ENCODE measurements around the gene METTL24. TPM values are rescaled to one million over a fixed set of nuclear protein-coding genes. Genes with fewer than 3 reads are reported as not detected.

Gene METTL24
- total and polyA plus RNA-seq, 4 donors: 0.14 to 2.0 (median 0.91) TPM

GRCh38 chr6:110298916-110299315 lies 59.2 kb downstream of the METTL24 start:
- Histone ChIP-seq H3K27ac (ENCODE audit: low read depth in 1 of 2, low read length in 2 of 2) (no peak overlapping the region), H3K36me3 (ENCODE audit: control insufficient read depth in 4 of 4, insufficient read depth in 3 of 4, low read depth in 1 of 4, low read length in 3 of 4) (no peaks in the 10 kb centered on the region), H3K9me3 (ENCODE audit: control insufficient read depth in 4 of 4, low read length in 3 of 4) (no peaks in the 10 kb centered on the region), H3K4me1 (ENCODE audit: control insufficient read depth in 4 of 4, insufficient read depth in 4 of 4, low read length in 3 of 4) (no peaks in the 10 kb centered on the region), H3K9ac (ENCODE audit: low read depth in 1 of 2, low read length in 2 of 2) (no peak overlapping the region), H3K4me3 (ENCODE audit: low read depth in 1 of 3, low read length in 3 of 3) (no peak overlapping the region), H3K27me3 (ENCODE audit: control insufficient read depth in 4 of 4, insufficient read depth in 4 of 4, low read length in 3 of 4) (no peaks in the 10 kb centered on the region)
- WGBS: 93% methylated on average over 5 of the region's 5 CpGs
- DNase-seq (ENCODE audit: low spot score): no peak
- TF ChIP-seq JUND (IDR thresholded peaks at IDR 0.05): no peak
- TF ChIP-seq TAF1 (conservative IDR thresholded peaks at IDR 0.05): no peak
- TF ChIP-seq, protein P1, sequence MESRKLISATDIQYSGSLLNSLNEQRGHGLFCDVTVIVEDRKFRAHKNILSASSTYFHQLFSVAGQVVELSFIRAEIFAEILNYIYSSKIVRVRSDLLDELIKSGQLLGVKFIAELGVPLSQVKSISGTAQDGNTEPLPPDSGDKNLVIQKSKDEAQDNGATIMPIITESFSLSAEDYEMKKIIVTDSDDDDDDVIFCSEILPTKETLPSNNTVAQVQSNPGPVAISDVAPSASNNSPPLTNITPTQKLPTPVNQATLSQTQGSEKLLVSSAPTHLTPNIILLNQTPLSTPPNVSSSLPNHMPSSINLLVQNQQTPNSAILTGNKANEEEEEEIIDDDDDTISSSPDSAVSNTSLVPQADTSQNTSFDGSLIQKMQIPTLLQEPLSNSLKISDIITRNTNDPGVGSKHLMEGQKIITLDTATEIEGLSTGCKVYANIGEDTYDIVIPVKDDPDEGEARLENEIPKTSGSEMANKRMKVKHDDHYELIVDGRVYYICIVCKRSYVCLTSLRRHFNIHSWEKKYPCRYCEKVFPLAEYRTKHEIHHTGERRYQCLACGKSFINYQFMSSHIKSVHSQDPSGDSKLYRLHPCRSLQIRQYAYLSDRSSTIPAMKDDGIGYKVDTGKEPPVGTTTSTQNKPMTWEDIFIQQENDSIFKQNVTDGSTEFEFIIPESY (IDR thresholded peaks at IDR 0.05): no peak
- TF ChIP-seq NR2F2 (IDR thresholded peaks at IDR 0.05): no peak
- TF ChIP-seq, protein P2, sequence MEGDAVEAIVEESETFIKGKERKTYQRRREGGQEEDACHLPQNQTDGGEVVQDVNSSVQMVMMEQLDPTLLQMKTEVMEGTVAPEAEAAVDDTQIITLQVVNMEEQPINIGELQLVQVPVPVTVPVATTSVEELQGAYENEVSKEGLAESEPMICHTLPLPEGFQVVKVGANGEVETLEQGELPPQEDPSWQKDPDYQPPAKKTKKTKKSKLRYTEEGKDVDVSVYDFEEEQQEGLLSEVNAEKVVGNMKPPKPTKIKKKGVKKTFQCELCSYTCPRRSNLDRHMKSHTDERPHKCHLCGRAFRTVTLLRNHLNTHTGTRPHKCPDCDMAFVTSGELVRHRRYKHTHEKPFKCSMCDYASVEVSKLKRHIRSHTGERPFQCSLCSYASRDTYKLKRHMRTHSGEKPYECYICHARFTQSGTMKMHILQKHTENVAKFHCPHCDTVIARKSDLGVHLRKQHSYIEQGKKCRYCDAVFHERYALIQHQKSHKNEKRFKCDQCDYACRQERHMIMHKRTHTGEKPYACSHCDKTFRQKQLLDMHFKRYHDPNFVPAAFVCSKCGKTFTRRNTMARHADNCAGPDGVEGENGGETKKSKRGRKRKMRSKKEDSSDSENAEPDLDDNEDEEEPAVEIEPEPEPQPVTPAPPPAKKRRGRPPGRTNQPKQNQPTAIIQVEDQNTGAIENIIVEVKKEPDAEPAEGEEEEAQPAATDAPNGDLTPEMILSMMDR (IDR thresholded peaks at IDR 0.05; ENCODE audit: low read depth, low read length, missing input control): no peak
- no peak for TF ChIP-seq HNF4G (IDR thresholded peaks at IDR 0.05)
- TF ChIP-seq FOXA1 (IDR thresholded peaks at IDR 0.05): no peak
- no peak for TF ChIP-seq REST (IDR thresholded peaks at IDR 0.05)
- no peak for TF ChIP-seq RAD21 (IDR thresholded peaks at IDR 0.05)
- TF ChIP-seq SP1 (IDR thresholded peaks at IDR 0.05): no peak
- no peak for TF ChIP-seq EGR1 (IDR thresholded peaks at IDR 0.05; ENCODE audit: low read depth in 2 of 2)
- TF ChIP-seq YY1 (IDR thresholded peaks at IDR 0.05): no peak
- no peak for TF ChIP-seq RXRA (IDR thresholded peaks at IDR 0.05)
- TF ChIP-seq MAX (IDR thresholded peaks at IDR 0.05): no peak
- no peak for TF ChIP-seq HNF4A (conservative IDR thresholded peaks at IDR 0.05)
- no peak for TF ChIP-seq FOXA2 (IDR thresholded peaks at IDR 0.05)
- TF ChIP-seq, protein P3, sequence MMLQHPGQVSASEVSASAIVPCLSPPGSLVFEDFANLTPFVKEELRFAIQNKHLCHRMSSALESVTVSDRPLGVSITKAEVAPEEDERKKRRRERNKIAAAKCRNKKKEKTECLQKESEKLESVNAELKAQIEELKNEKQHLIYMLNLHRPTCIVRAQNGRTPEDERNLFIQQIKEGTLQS (IDR thresholded peaks at IDR 0.05): no peak

GRCh38 chr6:110298411-110298810 lies 59.7 kb downstream of the METTL24 start:
- no peak overlapping the region for H3K4me3 ChIP-seq (ENCODE audit: low read depth in 1 of 3, low read length in 3 of 3)
- no peaks in the 10 kb centered on the region for H3K27me3 ChIP-seq (ENCODE audit: control insufficient read depth in 4 of 4, insufficient read depth in 4 of 4, low read length in 3 of 4)
- no peak overlapping the region for H3K27ac ChIP-seq (ENCODE audit: low read depth in 1 of 2, low read length in 2 of 2)
- no peak for DNase-seq (ENCODE audit: low spot score)
- no peaks in the 10 kb centered on the region for H3K4me1 ChIP-seq (ENCODE audit: control insufficient read depth in 4 of 4, insufficient read depth in 4 of 4, low read length in 3 of 4)
- H3K9ac ChIP-seq (ENCODE audit: low read depth in 1 of 2, low read length in 2 of 2): no peak overlapping the region
- no peaks in the 10 kb centered on the region for H3K36me3 ChIP-seq (ENCODE audit: control insufficient read depth in 4 of 4, insufficient read depth in 3 of 4, low read depth in 1 of 4, low read length in 3 of 4)
- 46% methylated on average over 2 of the region's 2 CpGs for WGBS
- no peaks in the 10 kb centered on the region for H3K9me3 ChIP-seq (ENCODE audit: control insufficient read depth in 4 of 4, low read length in 3 of 4)
- no peak for TF ChIP-seq HNF4G (IDR thresholded peaks at IDR 0.05)
- TF ChIP-seq EGR1 (IDR thresholded peaks at IDR 0.05; ENCODE audit: low read depth in 2 of 2): no peak
- TF ChIP-seq FOXA1 (IDR thresholded peaks at IDR 0.05): no peak
- TF ChIP-seq, protein P3 (IDR thresholded peaks at IDR 0.05): no peak
- TF ChIP-seq RXRA (IDR thresholded peaks at IDR 0.05): no peak
- no peak for TF ChIP-seq JUND (IDR thresholded peaks at IDR 0.05)
- TF ChIP-seq YY1 (IDR thresholded peaks at IDR 0.05): no peak
- no peak for TF ChIP-seq SP1 (IDR thresholded peaks at IDR 0.05)
- no peak for TF ChIP-seq REST (IDR thresholded peaks at IDR 0.05)
- no peak for TF ChIP-seq MAX (IDR thresholded peaks at IDR 0.05)
- TF ChIP-seq FOXA2 (IDR thresholded peaks at IDR 0.05): no peak
- no peak for TF ChIP-seq TAF1 (conservative IDR thresholded peaks at IDR 0.05)
- no peak for TF ChIP-seq HNF4A (conservative IDR thresholded peaks at IDR 0.05)
- TF ChIP-seq GABPA (IDR thresholded peaks at IDR 0.05 in 1 of 2, conservative IDR thresholded peaks at IDR 0.05 in 1 of 2): no peak
